Stimulated activated CD4-positive, alpha-beta T cell treated with anti-CD3 and anti-CD28 coated beads, Interleukin-4, amount 100 ng/mL, for 48 hours (primary cell): Measurements from ENCODE around the gene PRSS27.
A peak's percentile ranks its signal among the peaks of the same experiment; 100 is the strongest.
"Not testable (repeated sequence)": the region's sequence is repeated elsewhere in the genome, so short reads cannot be mapped to it uniquely, and the experiment has no call there.

Experiments
- DNase-seq, 2 donors: peaks; one replicate each; pipeline ENCODE4 v3.0.0-alpha.2; 2020; ENCODE audit warnings: low read depth in 2 of 2

PRSS27 gene

GRCh38 chr16:2724816-2725348 is 4.9 kb upstream of the PRSS27 start:
- DNase-seq: no peak

GRCh38 chr16:2724088-2724676 is 4.2 kb upstream of the PRSS27 start:
- no peak for DNase-seq

- DNase-seq: not testable (repeated sequence)
These were observed 1.7 kb upstream of the PRSS27 start for GRCh38 chr16:2721634-2722173.

GRCh38 chr16:2720719-2721633 is 952 bp upstream of the PRSS27 start:
- DNase-seq: peak; percentile 86 to 88

GRCh38 chr16:2719328-2720063 is 528 bp downstream of the PRSS27 start:
- DNase-seq: no peak

GRCh38 chr16:2717383-2718263 is 2.4 kb downstream of the PRSS27 start:
- DNase-seq: no peak

GRCh38 chr16:2716948-2717347 is 3.1 kb downstream of the PRSS27 start:
- no peak for DNase-seq

GRCh38 chr16:2715966-2716885 is 3.8 kb downstream of the PRSS27 start:
- DNase-seq: no peak

GRCh38 chr16:2715519-2715918 is 4.5 kb downstream of the PRSS27 start:
- DNase-seq: peak; percentile 70 to 78

GRCh38 chr16:2715064-2715463 is 5.0 kb downstream of the PRSS27 start:
- DNase-seq: no peak

GRCh38 chr16:2713985-2714774 is 5.8 kb downstream of the PRSS27 start:
- DNase-seq: no peak

GRCh38 chr16:2713523-2713922 is 6.5 kb downstream of the PRSS27 start:
- DNase-seq: no peak

GRCh38 chr16:2712546-2712945 is 7.5 kb downstream of the PRSS27 start:
- DNase-seq: no peak

- no peak for DNase-seq
These were observed 8.0 kb downstream of the PRSS27 start for GRCh38 chr16:2712063-2712441.

GRCh38 chr16:2711370-2712062 is 8.5 kb downstream of the PRSS27 start:
- no peak for DNase-seq

- DNase-seq: no peak
These were observed 9.3 kb downstream of the PRSS27 start for GRCh38 chr16:2710711-2711231.

GRCh38 chr16:2710021-2710710 is 9.9 kb downstream of the PRSS27 start:
- DNase-seq: no peak

GRCh38 chr16:2709588-2709984 is 10.4 kb downstream of the PRSS27 start:
- DNase-seq: no peak
